IgD-negative memory B cell (primary cell): ENCODE measurements around the gene KRTAP16-1. TPM values are rescaled to one million over a fixed set of nuclear protein-coding genes. Genes with fewer than 3 reads are reported as not detected.

Source experiments
- H3K27ac Mint-ChIP-seq, 3 donors: one replicate each; pipeline ENCODE4 v1.8.0; 2020 to 2022; ENCODE audit warnings: mild to moderate bottlenecking in 3 of 3, mixed read lengths in 3 of 3, moderate library complexity in 1 of 3
- H3K27me3 Mint-ChIP-seq: one replicate; pipeline ENCODE4 v1.8.0; 2021; ENCODE audit warnings: mixed read lengths
- H3K36me3 Mint-ChIP-seq: one replicate; pipeline ENCODE4 v1.8.0; 2020; ENCODE audit warnings: mild to moderate bottlenecking, mixed read lengths
- H3K4me1 Mint-ChIP-seq, 3 donors: one replicate each; pipeline ENCODE4 v1.8.0; 2020 to 2022; ENCODE audit warnings: mixed read lengths in 3 of 3, mild to moderate bottlenecking in 1 of 3
- H3K4me3 Mint-ChIP-seq, 4 donors: one replicate each; pipeline ENCODE4 v1.8.0; 2020 to 2022; ENCODE audit warnings: mild to moderate bottlenecking in 4 of 4, mixed read lengths in 4 of 4, moderate library complexity in 3 of 4
- H3K9me3 Mint-ChIP-seq, 3 donors: one replicate each; pipeline ENCODE4 v1.8.0; 2020 to 2021; ENCODE audit warnings: mixed read lengths in 3 of 3, mild to moderate bottlenecking in 1 of 3
- polyA plus RNA-seq: library from polyadenylated mRNA; unstranded; fragments of 300-500 nt; fragmentation: Illumina TruSeq; gene quantifications from one replicate; pipeline ENCODE4 v1.2.3, GENCODE V29; 2021

Gene KRTAP16-1
- polyA plus RNA-seq, 1 donor from 2014 or later, result not detected

- H3K4me1 Mint-ChIP-seq, result peaks cover 2 to 9% (median 7%) of the 10 kb centered on the region in 3 donors
- peak overlapping the region in 1 of 3 donors; percentile 74 for H3K27ac Mint-ChIP-seq
- H3K36me3 Mint-ChIP-seq, result no peaks in the 10 kb centered on the region
- H3K27me3 Mint-ChIP-seq, result no peaks in the 10 kb centered on the region
- peaks cover 3 to 18% (median 7%) of the 10 kb centered on the region in 3 donors for H3K9me3 Mint-ChIP-seq
- no peak overlapping the region for H3K4me3 Mint-ChIP-seq
These were observed 14.1 kb upstream of the KRTAP16-1 start for GRCh38 chr17:41322903-41323895.

DNA sequence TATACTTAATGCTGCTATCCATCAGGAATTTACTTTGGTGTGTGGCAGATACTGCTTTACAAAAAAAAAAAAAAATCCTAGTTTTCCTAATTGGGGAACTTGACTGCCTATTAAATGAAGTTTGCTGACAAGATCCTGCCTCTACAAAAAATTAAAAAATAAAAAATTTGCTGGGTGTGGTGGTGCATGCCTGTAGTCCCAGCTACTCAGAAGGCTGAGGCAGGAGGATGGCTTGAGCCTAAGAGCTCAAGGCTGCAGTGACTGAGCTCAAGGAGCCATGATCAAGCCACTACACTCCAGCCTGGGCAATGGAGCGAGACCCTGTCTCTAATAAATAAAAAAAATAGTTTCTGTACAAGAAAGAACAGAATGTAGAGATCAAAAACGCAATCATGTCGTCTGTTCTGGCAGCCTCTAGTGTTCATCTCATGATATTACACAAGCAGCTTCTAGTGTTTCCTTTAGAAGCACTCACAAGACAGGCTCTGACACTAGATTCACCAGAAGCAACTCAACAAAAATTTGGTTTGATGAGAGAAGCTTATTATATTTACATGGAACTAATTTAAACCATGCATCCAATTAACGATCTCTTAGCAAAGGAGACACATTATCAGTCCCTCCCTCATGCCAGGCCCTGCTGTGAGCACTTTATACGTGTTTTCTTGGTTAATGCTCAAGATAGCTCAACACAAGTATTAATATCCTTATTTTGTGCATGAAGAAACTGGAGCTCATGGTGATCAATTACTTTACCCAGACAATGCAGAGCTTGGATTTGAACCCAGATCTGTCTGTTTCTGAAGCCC, 13.2 kb upstream of the KRTAP16-1 start:
- H3K36me3 Mint-ChIP-seq, result no peaks in the 10 kb centered on the region
- peaks cover 2 to 9% (median 7%) of the 10 kb centered on the region in 3 donors for H3K4me1 Mint-ChIP-seq
- peaks cover 3 to 18% (median 7%) of the 10 kb centered on the region in 3 donors for H3K9me3 Mint-ChIP-seq
- H3K27ac Mint-ChIP-seq, result peak overlapping the region in 1 of 3 donors; percentile 74
- H3K27me3 Mint-ChIP-seq, result no peaks in the 10 kb centered on the region
- H3K4me3 Mint-ChIP-seq, result no peak overlapping the region

GRCh38 chr17:41318231-41318630, 9.1 kb upstream of the KRTAP16-1 start:
- H3K9me3 Mint-ChIP-seq, result peaks cover 3 to 18% (median 7%) of the 10 kb centered on the region in 3 donors
- no peaks in the 10 kb centered on the region for H3K36me3 Mint-ChIP-seq
- H3K4me3 Mint-ChIP-seq, result no peak overlapping the region
- no peak overlapping the region for H3K27ac Mint-ChIP-seq
- H3K27me3 Mint-ChIP-seq, result peaks cover 11% of the 10 kb centered on the region
- H3K4me1 Mint-ChIP-seq, result peaks cover 2 to 7% (median 7%) of the 10 kb centered on the region in 3 donors

DNA sequence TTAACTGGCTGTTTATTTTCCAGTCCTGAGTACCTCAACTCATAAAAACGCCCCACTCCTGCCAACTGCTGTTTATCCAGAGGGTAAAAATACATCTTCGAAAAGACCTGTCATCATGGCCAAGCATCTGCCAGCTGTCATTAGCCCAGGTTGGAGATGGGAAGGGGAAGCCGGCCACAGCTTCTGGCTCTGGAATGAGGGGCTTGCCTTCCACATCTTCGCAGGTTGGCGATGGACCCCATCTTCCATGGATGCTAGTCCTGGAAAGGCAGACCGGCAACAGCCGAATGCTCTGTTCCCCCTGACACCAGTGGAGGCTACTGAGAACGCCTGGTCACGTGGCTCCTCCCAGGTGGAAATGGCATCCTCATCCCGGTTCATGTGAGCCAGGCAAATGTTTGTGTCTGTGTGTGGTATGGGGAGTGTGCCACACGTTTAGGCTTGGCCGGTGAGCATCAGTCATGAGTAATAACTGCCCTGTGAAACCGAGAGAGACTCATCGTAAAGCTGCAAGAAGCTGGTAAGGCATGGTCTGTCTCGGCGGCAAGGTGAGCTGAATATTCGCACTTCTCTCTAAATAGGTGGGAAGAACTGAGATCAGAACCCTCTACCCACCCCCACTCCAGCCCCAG, 6.8 kb upstream of the KRTAP16-1 start:
- no peak overlapping the region for H3K27ac Mint-ChIP-seq
- H3K36me3 Mint-ChIP-seq, result no peaks in the 10 kb centered on the region
- H3K4me1 Mint-ChIP-seq, result peaks cover 0 to 6% (median 2%) of the 10 kb centered on the region in 3 donors
- H3K4me3 Mint-ChIP-seq, result no peak overlapping the region
- peaks cover 3 to 18% (median 7%) of the 10 kb centered on the region in 3 donors for H3K9me3 Mint-ChIP-seq
- H3K27me3 Mint-ChIP-seq, result peaks cover 15% of the 10 kb centered on the region

DNA sequence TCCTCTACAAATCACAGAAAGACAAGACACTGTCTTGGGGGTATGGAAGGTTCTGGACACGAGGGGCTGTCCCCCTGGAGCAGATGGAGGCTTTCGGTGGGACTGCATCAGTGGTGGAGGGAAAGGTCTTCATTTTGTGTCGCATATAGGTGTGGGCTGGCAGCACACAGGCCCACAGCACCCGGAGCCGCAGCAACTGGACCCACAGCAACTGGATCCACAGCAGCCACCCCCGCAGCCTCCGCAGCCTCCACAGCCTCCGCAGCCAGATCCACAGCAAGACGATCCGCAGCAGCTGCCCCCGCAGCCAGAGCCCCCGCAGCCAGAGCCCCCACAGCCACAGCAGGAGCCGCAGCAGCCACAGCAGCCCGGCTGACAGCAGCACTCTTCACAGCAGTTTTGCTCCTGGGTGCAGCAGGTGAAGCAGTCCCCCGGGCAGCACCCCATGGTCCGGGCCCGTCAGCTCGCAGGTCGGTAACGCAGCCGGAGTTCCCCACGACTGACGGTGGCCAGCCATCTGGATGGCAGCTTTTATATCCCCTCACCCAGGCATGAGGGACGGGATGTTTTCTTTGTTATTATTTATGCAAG, 6.2 kb upstream of the KRTAP16-1 start, which contains the start of gene KRTAP17-1:
Gene KRTAP17-1, minus strand, starts transcription at position 507 of the 591 bp plus-strand sequence. Its CDS starts 60 bp downstream, at position 447.
- peak within 1 kb of the TSS in 1 of 3 donors; percentile 5 for H3K27ac Mint-ChIP-seq
- peaks cover 3 to 12% (median 4%) of the 10 kb centered on the region in 3 donors for H3K9me3 Mint-ChIP-seq
- peaks cover 0 to 6% (median 2%) of the 10 kb centered on the region in 3 donors for H3K4me1 Mint-ChIP-seq
- H3K36me3 Mint-ChIP-seq, result no peaks in the 10 kb centered on the region
- H3K27me3 Mint-ChIP-seq, result peaks cover 15% of the 10 kb centered on the region
- no peak within 1 kb of the TSS for H3K4me3 Mint-ChIP-seq

DNA sequence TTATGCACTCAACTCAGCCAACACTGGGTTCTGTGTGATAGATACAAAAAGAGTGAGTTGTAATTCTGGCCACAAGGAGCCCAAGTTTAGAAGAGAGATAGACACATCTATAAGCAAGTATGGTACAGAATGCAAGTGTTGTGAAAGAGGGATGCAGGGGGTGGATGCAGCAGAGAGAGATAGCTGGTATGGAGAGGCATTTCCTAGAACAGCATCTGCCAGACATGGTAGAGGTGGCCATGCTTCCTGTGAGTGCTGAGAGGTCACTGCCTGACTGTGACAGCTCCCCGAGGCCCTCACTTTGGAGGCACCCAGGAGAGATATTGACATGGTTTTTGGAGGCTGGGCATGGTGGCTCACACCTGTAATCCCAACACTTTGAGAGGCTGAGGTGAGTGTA, 2.0 kb upstream of the KRTAP16-1 start:
- peaks cover 15% of the 10 kb centered on the region for H3K27me3 Mint-ChIP-seq
- H3K9me3 Mint-ChIP-seq, result no peaks in the 10 kb centered on the region
- H3K36me3 Mint-ChIP-seq, result no peaks in the 10 kb centered on the region
- peak overlapping the region in 1 of 3 donors; percentile 20 for H3K27ac Mint-ChIP-seq
- no peak overlapping the region for H3K4me3 Mint-ChIP-seq
- peaks cover 15 to 37% (median 29%) of the 10 kb centered on the region in 3 donors for H3K4me1 Mint-ChIP-seq

GRCh38 chr17:41308251-41308917, 725 bp downstream of the KRTAP16-1 start:
- Mint-ChIP-seq H3K27me3 (peaks cover 7% of the 10 kb centered on the region), H3K36me3 (no peaks in the 10 kb centered on the region), H3K9me3 (no peaks in the 10 kb centered on the region), H3K4me3 (peak overlapping the region; percentile 21 to 77 (median 64)), H3K27ac (peak overlapping the region; percentile 76 to 94 (median 89)), H3K4me1 (peaks cover 22 to 45% (median 34%) of the 10 kb centered on the region in 3 donors)

DNA sequence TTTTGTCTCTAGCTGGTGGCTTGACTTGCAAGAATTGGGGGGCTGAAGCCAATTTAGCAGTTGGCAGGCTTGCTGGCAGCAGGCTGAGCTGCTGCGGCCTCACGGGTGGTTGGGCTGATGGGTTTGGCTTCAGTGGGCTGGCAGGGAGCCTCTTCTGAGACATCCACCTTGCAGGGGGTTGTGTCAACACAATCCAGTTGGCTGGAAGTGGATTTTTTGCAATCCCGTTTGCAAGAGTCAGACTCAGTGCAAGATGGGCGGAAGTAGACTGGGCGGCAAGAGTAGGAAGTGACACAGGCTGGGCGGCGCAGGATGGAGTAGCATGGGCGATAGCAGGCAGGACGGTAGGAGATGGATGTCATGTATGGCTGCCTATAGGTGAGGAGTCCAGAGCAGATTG, 1.5 kb downstream of the KRTAP16-1 start:
- Mint-ChIP-seq H3K4me3 (peak overlapping the region in 2 of 4 donors; percentile 2 to 71), H3K27me3 (peaks cover 5% of the 10 kb centered on the region), H3K27ac (peak overlapping the region; percentile 46 to 89 (median 76)), H3K4me1 (peaks cover 22 to 47% (median 34%) of the 10 kb centered on the region in 3 donors), H3K9me3 (no peaks in the 10 kb centered on the region), H3K36me3 (no peaks in the 10 kb centered on the region)

GRCh38 chr17:41304091-41304490, 5.0 kb downstream of the KRTAP16-1 start:
- Mint-ChIP-seq H3K27me3 (peaks cover 12% of the 10 kb centered on the region), H3K9me3 (peaks cover 0 to 6% (median 2%) of the 10 kb centered on the region in 3 donors), H3K27ac (no peak overlapping the region), H3K4me1 (peaks cover 17 to 39% (median 39%) of the 10 kb centered on the region in 3 donors), H3K36me3 (no peaks in the 10 kb centered on the region), H3K4me3 (peak overlapping the region in 1 of 4 donors; percentile 30)

DNA sequence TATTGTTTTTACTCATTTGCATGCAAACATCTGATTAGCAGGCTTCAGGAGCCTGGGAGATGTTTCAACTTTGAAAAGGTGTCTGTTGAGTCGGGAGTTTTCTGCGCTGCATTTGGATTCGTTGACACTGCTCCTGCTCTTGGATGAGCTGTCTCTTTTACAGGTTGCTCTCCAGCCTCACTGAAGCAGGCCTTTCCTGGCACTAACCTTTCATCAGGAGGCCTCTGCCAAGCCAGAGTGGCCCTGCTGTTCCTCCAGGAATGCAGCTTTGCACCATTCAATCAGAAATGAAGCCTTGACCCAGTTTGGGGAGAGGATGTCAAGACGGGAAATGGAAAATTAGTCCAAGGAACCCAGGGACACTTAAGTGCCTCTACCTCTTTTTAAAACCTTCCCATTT, 6.1 kb downstream of the KRTAP16-1 start:
- H3K36me3 Mint-ChIP-seq, result no peaks in the 10 kb centered on the region
- no peak overlapping the region for H3K27ac Mint-ChIP-seq
- H3K9me3 Mint-ChIP-seq, result peaks cover 0 to 6% (median 2%) of the 10 kb centered on the region in 3 donors
- no peak overlapping the region for H3K4me3 Mint-ChIP-seq
- H3K27me3 Mint-ChIP-seq, result peaks cover 16% of the 10 kb centered on the region
- peaks cover 8 to 30% (median 28%) of the 10 kb centered on the region in 3 donors for H3K4me1 Mint-ChIP-seq

DNA sequence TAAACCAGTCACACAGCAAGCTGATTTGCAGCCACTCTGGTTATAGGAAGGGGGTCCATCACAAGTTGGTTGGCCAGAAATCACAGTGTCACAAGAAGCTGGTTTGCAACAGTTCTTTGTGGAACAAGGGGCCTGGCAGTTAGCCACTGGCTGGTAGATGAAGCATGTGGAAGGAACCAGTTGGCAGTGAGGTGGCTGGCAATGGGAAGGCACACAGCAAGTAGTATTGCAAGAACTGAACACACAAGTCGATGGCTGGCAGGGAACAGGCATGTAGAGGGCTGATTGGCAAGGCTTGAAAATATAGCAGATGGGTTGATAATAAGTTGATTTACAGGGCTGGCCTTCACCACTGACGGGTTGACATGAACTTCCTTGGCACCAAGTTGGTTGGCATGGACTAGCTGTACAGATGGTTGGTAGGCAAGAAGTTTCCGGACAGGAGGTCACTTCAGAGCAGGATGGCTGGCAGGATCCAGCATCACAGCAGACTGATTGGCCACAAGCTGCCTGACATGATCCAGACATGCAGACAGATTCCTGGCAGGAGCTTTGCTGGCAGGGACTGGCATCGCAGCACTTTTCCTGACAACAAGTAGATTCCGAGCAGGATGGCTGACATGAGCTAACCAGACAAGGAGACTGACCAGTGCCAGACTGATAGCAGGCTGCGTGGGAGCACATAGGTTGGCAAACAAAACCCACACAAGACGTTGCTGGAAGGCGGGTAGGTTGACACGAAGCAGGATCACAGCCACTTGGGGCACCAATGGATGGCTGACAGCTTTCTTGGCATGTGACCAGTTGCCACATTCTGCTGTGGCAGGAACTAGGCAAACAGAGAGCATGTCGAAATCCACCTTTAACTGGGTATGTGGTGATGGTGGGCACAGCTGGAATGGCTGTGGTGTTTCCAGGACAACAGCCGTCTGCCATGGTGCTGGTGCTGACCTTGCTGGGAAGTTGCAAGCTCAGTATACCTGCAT, 6.9 kb downstream of the KRTAP16-1 start, which contains the start of gene KRTAP29-1:
Gene KRTAP29-1, minus strand, starts transcription at position 936 of the 986 bp plus-strand sequence. Its CDS starts 0 bp downstream, at position 936.
- peak within 1 kb of the TSS in 1 of 4 donors; percentile 30 for H3K4me3 Mint-ChIP-seq

GRCh38 chr17:41301204-41301790, 7.8 kb downstream of the KRTAP16-1 start:
- Mint-ChIP-seq H3K36me3 (no peaks in the 10 kb centered on the region), H3K4me1 (peaks cover 8 to 16% (median 11%) of the 10 kb centered on the region in 3 donors), H3K9me3 (peaks cover 0 to 6% (median 2%) of the 10 kb centered on the region in 3 donors), H3K27me3 (peaks cover 16% of the 10 kb centered on the region), H3K27ac (no peak overlapping the region), H3K4me3 (no peak overlapping the region)

More for the DNA sequence above, 6.9 kb downstream of the KRTAP16-1 start, which contains the start of gene KRTAP29-1:
- Mint-ChIP-seq H3K27ac (no peak within 1 kb of the TSS), H3K4me1 (peaks cover 8 to 23% (median 20%) of the 10 kb centered on the region in 3 donors), H3K27me3 (peaks cover 16% of the 10 kb centered on the region), H3K36me3 (no peaks in the 10 kb centered on the region), H3K9me3 (peaks cover 0 to 6% (median 2%) of the 10 kb centered on the region in 3 donors)
